PC-9 (cell line): ENCODE data around the gene TOMT. TPM values are rescaled to one million over a fixed set of nuclear protein-coding genes. Genes with fewer than 3 reads are reported as not detected.

Experiments used
- BruUV-seq: library from RNA; stranded (reverse); fragments of 400-500 nt; replicated peaks from 2 replicates; lab custom pipeline; 2021; lab: Mats Ljungman, UMichigan
- CTCF ChIA-PET: fragments of 300-600 bp; sonication (Branson Sonifier 250); formaldehyde crosslinking; loops from one replicate; lab custom pipeline; 2022; ENCODE audit warnings: antibody characterized with exemption; lab: Charles Lee
- POLR2A ChIA-PET: fragments of 300-600 bp; sonication (Branson Sonifier 250); formaldehyde crosslinking; loops from one replicate; lab custom pipeline; 2022; ENCODE audit warnings: antibody characterized with exemption; ENCODE audit not compliant: unreplicated experiment; lab: Charles Lee
- DNase-seq, 2 experiments: peaks; one replicate each; pipeline versions ENCODE4 v3.0.0 to v3.0.0-alpha.2; 2015 to 2022; ENCODE audit warnings: mixed read lengths in 1 of 2
- H2AFZ ChIP-seq: fragments of 200-600 bp; sonication (generic); 2 replicates; pipeline ENCODE4 v1.8.1; 2017; ENCODE audit warnings: antibody characterized with exemption
- H3F3A ChIP-seq: fragments of 200-600 bp; sonication (generic); 2 replicates; pipeline ENCODE4 v1.8.1; 2017; ENCODE audit warnings: antibody characterized with exemption, mild to moderate bottlenecking, low read depth; ENCODE audit not compliant: insufficient read depth
- H3K27ac ChIP-seq: fragments of 200-600 bp; sonication (generic); 2 replicates; pipeline ENCODE4 v1.6.1; 2016; ENCODE audit warnings: mixed run types
- H3K27me3 ChIP-seq: fragments of 200-600 bp; sonication (generic); 2 replicates; pipeline ENCODE4 v1.6.1; 2016; ENCODE audit warnings: low read depth, mixed run types; ENCODE audit not compliant: insufficient read depth
- H3K36me3 ChIP-seq: fragments of 200-600 bp; sonication (generic); 2 replicates; pipeline ENCODE4 v1.6.1; 2016; ENCODE audit warnings: low read depth, mixed run types
- H3K4me1 ChIP-seq: fragments of 200-600 bp; sonication (generic); replicated peaks from 2 replicates; pipeline ENCODE4 v1.6.1; 2016; ENCODE audit warnings: mixed run types; ENCODE audit not compliant: insufficient read depth
- H3K4me2 ChIP-seq: fragments of 200-600 bp; sonication (generic); 2 replicates; pipeline ENCODE4 v1.6.1; 2017; ENCODE audit warnings: mixed run types
- H3K4me3 ChIP-seq: fragments of 200-600 bp; sonication (generic); 2 replicates; pipeline ENCODE4 v1.6.1; 2016; ENCODE audit warnings: mixed run types
- H3K79me2 ChIP-seq: fragments of 200-600 bp; sonication (generic); 2 replicates; pipeline ENCODE4 v1.6.1; 2017; ENCODE audit warnings: low read depth, mixed run types
- H3K9me2 ChIP-seq: fragments of 200-600 bp; sonication (generic); 2 replicates; pipeline ENCODE4 v1.8.1; 2017; ENCODE audit warnings: mild to moderate bottlenecking; ENCODE audit not compliant: insufficient read depth
- H3K9me3 ChIP-seq: fragments of 200-600 bp; sonication (generic); 2 replicates; pipeline ENCODE4 v1.8.1; 2016; ENCODE audit warnings: low read depth; ENCODE audit not compliant: insufficient read depth
- H4K20me1 ChIP-seq: fragments of 200-600 bp; sonication (generic); 2 replicates; pipeline ENCODE4 v1.8.1; 2017; ENCODE audit not compliant: insufficient read depth
- CTCF ChIP-seq: fragments of 200-600 bp; sonication (generic); conservative IDR thresholded peaks from 2 replicates; pipeline ENCODE4 v1.6.1; 2017; ENCODE audit warnings: mixed run types, antibody characterized with exemption, mild to moderate bottlenecking, moderate library complexity
- EZH2 ChIP-seq: fragments of 200-600 bp; sonication (generic); IDR thresholded peaks from 2 replicates; pipeline ENCODE4 v1.8.0; 2017; ENCODE audit warnings: antibody characterized with exemption, low read depth
- intact Hi-C: fragments of 100-400 bp; cut with micrococcal nuclease; formaldehyde crosslinking; loops from one replicate; pipeline ENCODE4 v1.10.0; 2022; ENCODE audit not compliant: unreplicated experiment
- total RNA-seq: library from RNA; stranded (reverse); gene quantifications from 2 replicates; pipeline ENCODE4 v1.2.3, GENCODE V29; 2021

The TOMT gene
- total RNA-seq, 1 experiment from 2014 or later: not detected

GRCh38 chr11:72125956-72126355 lies 20.2 kb downstream of the TOMT start:
- ChIA-PET CTCF (no interaction called here), POLR2A (interaction anchor here (0.7 kb wide), 1 partner anchor 31 kb away, joined by 3 read pairs; no protein-coding TSS in a partner anchor)
- Histone ChIP-seq H3K9me3 (no peaks in the 10 kb centered on the region), H4K20me1 (no peaks in the 10 kb centered on the region), H3K9me2 (0 out of 2 replicates have a peak, but pooled peaks cover 1% of the 10 kb centered on the region), H2AFZ (no peak overlapping the region), H3K27ac (no peak overlapping the region), H3K79me2 (no peaks in the 10 kb centered on the region), H3K4me2 (no peak overlapping the region), H3K27me3 (0 out of 2 replicates have a peak, but pooled peaks cover 5% of the 10 kb centered on the region), H3K4me1 (peaks cover 8% of the 10 kb centered on the region; the same call in 1 of the 2 replicates), H3F3A (0 out of 2 replicates have a peak, but pooled peaks cover 3% of the 10 kb centered on the region), H3K36me3 (no peaks in the 10 kb centered on the region), H3K4me3 (no peak overlapping the region)
- BruUV-seq: no TSS peak
- TF ChIP-seq EZH2 (no peak), CTCF (no peak)
- DNase-seq: no peak
- intact Hi-C loops: no loop called here

GRCh38 chr11:72127923-72128322 lies 22.2 kb downstream of the TOMT start:
- Histone ChIP-seq H3K27me3 (0 out of 2 replicates have a peak, but pooled peaks cover 5% of the 10 kb centered on the region), H3K4me1 (peaks cover 8% of the 10 kb centered on the region; the same call in 1 of the 2 replicates), H3K27ac (no peak overlapping the region), H2AFZ (no peak overlapping the region), H3K79me2 (no peaks in the 10 kb centered on the region), H3F3A (0 out of 2 replicates have a peak, but pooled peaks cover 3% of the 10 kb centered on the region), H3K9me2 (no peaks in the 10 kb centered on the region), H3K36me3 (no peaks in the 10 kb centered on the region), H3K4me2 (no peak overlapping the region), H4K20me1 (no peaks in the 10 kb centered on the region), H3K9me3 (no peaks in the 10 kb centered on the region), H3K4me3 (no peak overlapping the region)
- POLR2A ChIA-PET: no interaction called here
- intact Hi-C loops: no loop called here
- CTCF ChIA-PET: no interaction called here
- DNase-seq: no peak
- TF ChIP-seq EZH2: no peak
- no peak for TF ChIP-seq CTCF
- no TSS peak for BruUV-seq

- TF ChIP-seq EZH2: no peak
- no peak for TF ChIP-seq CTCF
- peaks cover 8% of the 10 kb centered on the region; the same call in 1 of the 2 replicates for H3K4me1 ChIP-seq
- 0 out of 2 replicates have a peak, but pooled peaks cover 3% of the 10 kb centered on the region for H3F3A ChIP-seq
- no peaks in the 10 kb centered on the region for H3K9me3 ChIP-seq
- POLR2A ChIA-PET: interaction anchor here (0.7 kb wide), 1 partner anchor 192 kb away, joined by 4 read pairs; no protein-coding TSS in a partner anchor
- intact Hi-C loops: no loop called here
- no peak overlapping the region for H2AFZ ChIP-seq
- no peak overlapping the region for H3K4me3 ChIP-seq
- no peaks in the 10 kb centered on the region for H3K79me2 ChIP-seq
- H3K4me2 ChIP-seq: no peak overlapping the region
- DNase-seq: no peak
- CTCF ChIA-PET: no interaction called here
- no peaks in the 10 kb centered on the region for H4K20me1 ChIP-seq
- H3K36me3 ChIP-seq: no peaks in the 10 kb centered on the region
- no TSS peak for BruUV-seq
- H3K27ac ChIP-seq: no peak overlapping the region
- H3K9me2 ChIP-seq: no peaks in the 10 kb centered on the region
- 0 out of 2 replicates have a peak, but pooled peaks cover 5% of the 10 kb centered on the region for H3K27me3 ChIP-seq
Measured at GRCh38 chr11:72129381-72129780, 23.7 kb downstream of the TOMT start.
